Ishikawa (cell line): ENCODE data around the gene CACNA2D4.

Experiments used
- EP300 ChIP-seq: IDR thresholded peaks from 2 replicates; pipeline ENCODE4 v1.6.1; 2012; ENCODE audit warnings: borderline replicate concordance
- MAX ChIP-seq: IDR thresholded peaks from 2 replicates; pipeline ENCODE4 v1.6.1; 2012
- TEAD4 ChIP-seq: IDR thresholded peaks from 2 replicates; pipeline ENCODE4 v1.6.1; 2012
- ZBTB7A ChIP-seq: IDR thresholded peaks from 2 replicates; pipeline ENCODE4 v1.6.1; 2012; ENCODE audit warnings: low read depth

GRCh38 chr12:1880153-1880845, 38.2 kb downstream of the CACNA2D4 start:
- TF ChIP-seq MAX (no peak), EP300 (no peak), ZBTB7A (no peak), TEAD4 (no peak)
